ENCODE results near the gene PIGQ.

- no peak for TF ChIP-seq POLR2A (IDR thresholded peaks at IDR 0.05; ENCODE audit: low read depth, low read length)
- no peak for TF ChIP-seq TAF1 (IDR thresholded peaks at IDR 0.05; ENCODE audit: borderline replicate concordance, low read depth, low read length)
- no peak for TF ChIP-seq POLR2AphosphoS5 (IDR thresholded peaks at IDR 0.05; ENCODE audit: low read depth, low read length)
Measured at GRCh38 chr16:559411-560203, 10.2 kb upstream of the PIGQ start.
